HFFc6 (cell line): ENCODE measurements around the gene CDH8. TPM values are rescaled to one million over a fixed set of nuclear protein-coding genes. Genes with fewer than 3 reads are reported as not detected.

ENCODE experiments used
- DNase-seq: peaks from one replicate; pipeline ENCODE4 v3.0.0-alpha.2; 2018
- H3K27ac Mint-ChIP-seq: 2 replicates; pipeline ENCODE4 v1.8.0; 2020; ENCODE audit warnings: mild to moderate bottlenecking, mixed read lengths
- H3K27me3 Mint-ChIP-seq: 2 replicates; pipeline ENCODE4 v1.8.0; 2021; ENCODE audit warnings: mild to moderate bottlenecking, moderate library complexity, mixed read lengths; ENCODE audit not compliant: insufficient read depth
- H3K36me3 Mint-ChIP-seq: 2 replicates; pipeline ENCODE4 v1.8.0; 2021; ENCODE audit warnings: low read depth, mixed read lengths
- H3K4me1 Mint-ChIP-seq: 2 replicates; pipeline ENCODE4 v1.8.0; 2020; ENCODE audit warnings: low read depth, mixed read lengths
- H3K4me3 Mint-ChIP-seq: 2 replicates; pipeline ENCODE4 v1.8.0; 2020; ENCODE audit warnings: mild to moderate bottlenecking, moderate library complexity, mixed read lengths
- H3K9me3 Mint-ChIP-seq: 2 replicates; pipeline ENCODE4 v1.8.0; 2020; ENCODE audit warnings: mild to moderate bottlenecking, mixed read lengths
- total RNA-seq, 6 experiments: library from RNA; stranded (reverse); fragmentation: NEBNext Ultra II Directional; extraction: Animal tissue kit (Norgen Biotek cat#: 25700); gene quantifications; 2 replicates in 1 of 6; 3 replicates in 5 of 6; pipeline ENCODE4 v1.2.3, GENCODE V29; 2021
- TF ChIP-seq, protein P1 (sequence below): fragments of 200-600 bp; sonication (generic); IDR thresholded peaks from 2 replicates; pipeline ENCODE4 v1.5.0; 2021; ENCODE audit warnings: antibody characterized with exemption, mild to moderate bottlenecking

The CDH8 gene
- total RNA-seq, 6 experiments from 2014 or later = not detected

DNA sequence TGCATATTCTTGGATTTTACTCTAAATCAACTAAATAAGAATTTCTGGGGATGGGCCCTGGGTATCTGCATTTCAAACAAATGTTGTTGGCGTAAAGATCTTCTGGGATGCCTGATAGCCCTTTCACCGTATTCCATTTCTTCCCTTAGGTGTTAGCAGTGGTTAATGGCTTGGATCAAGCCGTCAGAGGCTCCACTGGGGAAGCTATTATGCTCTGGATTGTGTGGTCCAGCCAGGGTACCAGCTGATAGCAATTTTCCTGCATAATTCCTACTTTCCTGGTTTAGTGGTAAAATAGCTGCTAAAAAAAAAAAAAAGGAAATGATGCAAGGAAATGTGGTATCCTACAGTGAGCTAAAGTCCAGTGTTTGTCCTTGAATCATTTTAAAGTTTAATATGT, 365.1 kb downstream of the CDH8 start:
- no peak overlapping the region for H3K27ac Mint-ChIP-seq
- no peak overlapping the region for H3K4me3 Mint-ChIP-seq
- H3K27me3 Mint-ChIP-seq = no peaks in the 10 kb centered on the region
- TF ChIP-seq, protein P1, sequence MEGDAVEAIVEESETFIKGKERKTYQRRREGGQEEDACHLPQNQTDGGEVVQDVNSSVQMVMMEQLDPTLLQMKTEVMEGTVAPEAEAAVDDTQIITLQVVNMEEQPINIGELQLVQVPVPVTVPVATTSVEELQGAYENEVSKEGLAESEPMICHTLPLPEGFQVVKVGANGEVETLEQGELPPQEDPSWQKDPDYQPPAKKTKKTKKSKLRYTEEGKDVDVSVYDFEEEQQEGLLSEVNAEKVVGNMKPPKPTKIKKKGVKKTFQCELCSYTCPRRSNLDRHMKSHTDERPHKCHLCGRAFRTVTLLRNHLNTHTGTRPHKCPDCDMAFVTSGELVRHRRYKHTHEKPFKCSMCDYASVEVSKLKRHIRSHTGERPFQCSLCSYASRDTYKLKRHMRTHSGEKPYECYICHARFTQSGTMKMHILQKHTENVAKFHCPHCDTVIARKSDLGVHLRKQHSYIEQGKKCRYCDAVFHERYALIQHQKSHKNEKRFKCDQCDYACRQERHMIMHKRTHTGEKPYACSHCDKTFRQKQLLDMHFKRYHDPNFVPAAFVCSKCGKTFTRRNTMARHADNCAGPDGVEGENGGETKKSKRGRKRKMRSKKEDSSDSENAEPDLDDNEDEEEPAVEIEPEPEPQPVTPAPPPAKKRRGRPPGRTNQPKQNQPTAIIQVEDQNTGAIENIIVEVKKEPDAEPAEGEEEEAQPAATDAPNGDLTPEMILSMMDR = no peak
- H3K9me3 Mint-ChIP-seq = peaks cover 45% of the 10 kb centered on the region
- H3K4me1 Mint-ChIP-seq = no peaks in the 10 kb centered on the region
- no peak for DNase-seq
- no peaks in the 10 kb centered on the region for H3K36me3 Mint-ChIP-seq

DNA sequence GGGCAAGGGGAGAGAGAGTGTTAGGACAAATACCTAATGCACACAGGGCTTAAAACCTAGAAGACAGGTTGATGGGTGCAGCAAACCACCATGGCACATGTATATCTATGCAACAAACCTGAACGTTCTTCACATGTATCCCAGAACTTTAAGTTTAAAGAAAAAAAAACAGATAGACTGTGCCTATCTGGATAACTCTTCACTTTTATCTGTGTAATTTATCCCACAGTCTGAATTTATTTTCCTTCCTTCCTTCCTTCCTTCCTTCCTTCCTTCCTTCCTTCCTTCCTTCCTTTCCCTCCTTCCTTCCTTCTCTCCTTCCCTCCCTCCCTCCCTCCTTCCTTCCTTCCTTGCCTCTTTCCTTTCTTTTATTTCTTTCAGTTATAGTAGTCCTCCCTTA, 370.7 kb downstream of the CDH8 start:
- H3K4me1 Mint-ChIP-seq = no peaks in the 10 kb centered on the region
- no peak overlapping the region for H3K4me3 Mint-ChIP-seq
- TF ChIP-seq, protein P1 = no peak
- no peak overlapping the region for H3K27ac Mint-ChIP-seq
- H3K9me3 Mint-ChIP-seq = peaks cover 48% of the 10 kb centered on the region
- H3K27me3 Mint-ChIP-seq = no peaks in the 10 kb centered on the region
- no peaks in the 10 kb centered on the region for H3K36me3 Mint-ChIP-seq
- no peak for DNase-seq

DNA sequence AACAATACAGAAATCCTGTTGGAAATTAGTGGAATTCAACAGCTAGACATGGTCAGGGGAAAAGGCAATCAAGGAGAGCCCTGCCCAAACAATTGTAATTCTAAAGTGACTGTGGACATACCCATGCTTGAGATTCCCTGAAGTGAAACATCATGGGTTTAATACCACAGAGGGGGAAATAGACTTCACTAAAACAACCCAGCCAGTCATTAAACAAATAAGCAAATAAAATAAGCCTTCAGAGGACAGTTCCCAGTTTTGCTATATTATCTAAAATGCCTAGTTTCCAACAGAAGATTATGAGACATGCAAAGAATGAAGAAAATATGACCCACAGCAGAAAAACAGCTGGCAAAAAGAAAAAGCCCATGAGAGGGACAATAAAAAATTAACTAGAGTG, 376.3 kb downstream of the CDH8 start:
- no peak for DNase-seq

DNA sequence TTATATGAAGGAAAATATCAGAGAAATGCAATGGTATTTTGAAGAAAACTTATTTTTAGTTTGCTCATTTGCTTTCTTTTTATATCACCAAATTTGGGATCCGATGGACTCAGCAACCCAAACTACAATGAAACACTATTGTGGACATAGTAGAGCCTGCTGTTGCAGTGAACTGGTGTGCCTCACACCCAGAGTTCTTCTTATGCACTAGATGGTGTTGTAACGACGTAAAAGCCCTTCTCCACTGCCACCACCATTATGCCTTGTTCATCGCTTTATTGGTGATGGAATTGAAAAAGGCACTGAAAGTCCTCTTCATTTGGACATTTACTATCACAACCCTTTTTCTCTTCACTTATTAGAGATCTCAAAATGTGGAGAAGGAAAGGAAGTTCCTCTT, 381.3 kb downstream of the CDH8 start:
- TF ChIP-seq, protein P1 = no peak
- no peak for DNase-seq
- Mint-ChIP-seq H3K27ac (no peak overlapping the region), H3K27me3 (no peaks in the 10 kb centered on the region), H3K9me3 (peaks cover 37% of the 10 kb centered on the region), H3K4me3 (no peak overlapping the region), H3K4me1 (no peaks in the 10 kb centered on the region), H3K36me3 (no peaks in the 10 kb centered on the region)

More for the DNA sequence above, 376.3 kb downstream of the CDH8 start:
- Mint-ChIP-seq H3K36me3 (no peaks in the 10 kb centered on the region), H3K4me3 (no peak overlapping the region), H3K27ac (no peak overlapping the region), H3K9me3 (peaks cover 38% of the 10 kb centered on the region), H3K27me3 (no peaks in the 10 kb centered on the region), H3K4me1 (no peaks in the 10 kb centered on the region)
- TF ChIP-seq, protein P1 = no peak

DNA sequence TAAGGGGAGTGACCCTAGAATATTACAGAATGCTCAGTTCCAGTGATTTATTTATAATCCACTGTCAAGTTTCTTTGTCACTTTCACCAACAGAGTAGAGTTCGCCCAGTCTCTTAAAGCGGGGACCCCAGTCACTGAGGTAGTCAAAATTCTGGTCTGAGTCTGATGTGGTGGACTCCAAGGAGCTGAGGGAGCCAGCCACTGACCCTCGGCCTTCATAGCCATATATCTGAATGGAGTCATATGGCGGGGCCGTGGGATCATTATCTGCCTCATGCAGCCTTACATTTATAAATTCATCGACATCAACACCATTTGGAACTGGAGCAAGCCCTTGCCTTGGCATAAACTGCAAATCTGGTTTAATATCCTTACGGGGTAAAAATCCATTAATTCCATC, 382.7 kb downstream of the CDH8 start:
- TF ChIP-seq, protein P1 = no peak

DNA sequence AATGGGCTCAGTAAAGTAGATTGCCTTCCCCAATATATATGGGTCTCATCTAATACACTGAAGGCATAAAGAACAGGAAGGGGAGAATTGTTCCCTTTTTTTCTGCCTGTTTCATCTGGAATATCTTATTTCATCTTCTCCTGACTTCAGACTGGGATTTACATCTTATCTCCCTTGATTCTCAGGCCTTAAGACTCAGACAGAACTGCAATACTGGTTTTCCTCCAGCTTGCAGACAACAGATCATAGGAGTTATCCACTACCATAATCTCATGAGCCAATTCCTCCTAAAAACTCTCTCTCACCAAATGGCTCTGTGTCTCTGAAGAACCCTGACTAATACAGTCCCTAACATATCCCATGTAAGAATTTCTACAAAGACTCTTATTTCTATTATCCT, 390.7 kb downstream of the CDH8 start:
- Mint-ChIP-seq H3K9me3 (peaks cover 19% of the 10 kb centered on the region), H3K36me3 (no peaks in the 10 kb centered on the region), H3K27ac (no peak overlapping the region), H3K4me3 (no peak overlapping the region), H3K27me3 (no peaks in the 10 kb centered on the region; the same call in 1 of the 2 replicates), H3K4me1 (no peaks in the 10 kb centered on the region)
- DNase-seq = no peak
- TF ChIP-seq, protein P1 = no peak

More for the DNA sequence above, 382.7 kb downstream of the CDH8 start:
- Mint-ChIP-seq H3K4me1 (no peaks in the 10 kb centered on the region), H3K9me3 (peaks cover 28% of the 10 kb centered on the region), H3K27me3 (no peaks in the 10 kb centered on the region), H3K36me3 (no peaks in the 10 kb centered on the region), H3K4me3 (no peak overlapping the region), H3K27ac (no peak overlapping the region)
- no peak for DNase-seq
